NCI-H345 (cell line): ENCODE measurements around the gene PTGFRN.
A peak's percentile ranks its signal among the peaks of the same experiment; 100 is the strongest.

Source experiments
- DNase-seq: peaks from one replicate; lab custom pipeline; 2025; lab: John Stamatoyannopoulos, UW

PTGFRN gene

GRCh38 chr1:116944613-116945012, 34.9 kb downstream of the PTGFRN start:
- no peak for DNase-seq

GRCh38 chr1:116945421-116945820, 35.7 kb downstream of the PTGFRN start:
- no peak for DNase-seq

- no peak for DNase-seq
Measured at GRCh38 chr1:116945996-116946395, 36.3 kb downstream of the PTGFRN start.

- no peak for DNase-seq
Measured at GRCh38 chr1:116947092-116947860, 37.6 kb downstream of the PTGFRN start.

- no peak for DNase-seq
Measured at GRCh38 chr1:116948046-116948445, 38.3 kb downstream of the PTGFRN start.

- no peak for DNase-seq
Measured at GRCh38 chr1:116948642-116949041, 38.9 kb downstream of the PTGFRN start.

- DNase-seq = no peak
Measured at GRCh38 chr1:116949213-116949985, 39.7 kb downstream of the PTGFRN start.

GRCh38 chr1:116950517-116951199, 40.9 kb downstream of the PTGFRN start:
- no peak for DNase-seq

GRCh38 chr1:116951200-116951935, 41.7 kb downstream of the PTGFRN start:
- no peak for DNase-seq

- DNase-seq = no peak
Measured at GRCh38 chr1:116952738-116953275, 43.1 kb downstream of the PTGFRN start.

- no peak for DNase-seq
Measured at GRCh38 chr1:116954440-116954839, 44.7 kb downstream of the PTGFRN start.

GRCh38 chr1:116956378-116956777, 46.7 kb downstream of the PTGFRN start:
- peak; percentile 86 for DNase-seq

GRCh38 chr1:116957646-116958045, 47.9 kb downstream of the PTGFRN start:
- no peak for DNase-seq

- DNase-seq = no peak
Measured at GRCh38 chr1:116958110-116958509, 48.4 kb downstream of the PTGFRN start.

- DNase-seq = no peak
Measured at GRCh38 chr1:116958977-116959376, 49.3 kb downstream of the PTGFRN start.

GRCh38 chr1:116961606-116962005, 51.9 kb downstream of the PTGFRN start:
- no peak for DNase-seq

GRCh38 chr1:116962987-116963639, 53.4 kb downstream of the PTGFRN start:
- no peak for DNase-seq

GRCh38 chr1:116966791-116967190, 57.1 kb downstream of the PTGFRN start:
- DNase-seq = no peak

- DNase-seq = no peak
Measured at GRCh38 chr1:116968724-116969123, 59.0 kb downstream of the PTGFRN start.

- no peak for DNase-seq
Measured at GRCh38 chr1:116971258-116971860, 61.6 kb downstream of the PTGFRN start.
